GM18519 (cell line): ENCODE results near the gene NDUFS7.

Experiments
- ATAC-seq: cut with Tn5 transposase; IDR thresholded peaks from one replicate; pipeline ENCODE4 v1.9.1; 2021; ENCODE audit warnings: mild to moderate bottlenecking, moderate library complexity; ENCODE audit not compliant: unreplicated experiment, low FRiP score

The NDUFS7 gene

DNA sequence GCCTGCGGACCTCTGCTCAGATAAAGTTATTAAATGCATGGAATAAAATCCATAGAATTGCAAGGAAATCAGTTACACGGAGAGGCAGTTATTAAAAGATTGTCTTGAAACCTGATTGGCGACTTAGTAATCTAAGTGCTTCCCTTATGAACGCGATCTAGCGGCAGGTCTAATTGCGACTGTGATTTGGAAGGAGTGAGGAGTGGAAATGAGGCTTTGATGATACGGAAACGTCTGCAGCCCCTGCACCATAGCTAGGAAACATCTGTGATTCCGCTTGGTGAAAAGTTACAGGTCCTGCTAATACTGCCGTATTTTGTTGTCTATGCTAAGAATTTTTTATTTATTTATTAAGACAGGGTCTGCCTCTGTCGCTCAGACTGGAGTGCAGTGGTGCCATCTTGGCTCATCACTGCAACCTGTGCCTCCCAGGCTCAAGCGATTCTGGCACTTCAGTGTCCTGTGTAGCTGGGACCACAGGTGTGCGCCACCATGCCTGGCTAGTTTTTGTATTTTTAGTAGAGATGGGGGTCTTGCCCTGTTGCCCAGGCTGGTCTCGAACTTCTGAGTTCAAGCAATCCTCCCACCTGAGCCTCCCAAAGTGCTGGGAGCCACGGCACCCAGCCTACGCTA lies 887 bp downstream of the NDUFS7 start:
- no peak for ATAC-seq

DNA sequence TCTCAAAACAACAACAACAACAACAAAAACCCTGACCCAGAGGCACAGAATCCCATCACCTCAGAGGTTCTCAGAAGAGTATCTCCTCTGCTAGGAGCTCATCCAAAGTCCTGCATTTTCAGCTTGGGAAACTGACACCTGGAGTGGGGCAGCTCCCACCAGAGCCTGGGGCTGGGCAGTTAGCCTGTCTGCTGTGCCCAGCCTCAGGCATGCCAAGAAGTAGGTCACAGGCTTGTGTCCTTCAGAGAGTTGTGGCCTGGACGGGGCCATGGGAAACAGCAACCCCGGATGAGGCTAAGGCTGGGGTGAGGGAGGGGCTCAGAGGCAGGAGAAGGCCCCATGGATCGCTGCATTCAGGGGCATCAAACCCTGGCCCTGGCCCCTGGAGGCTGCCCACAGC lies 2.1 kb downstream of the NDUFS7 start:
- ATAC-seq, result no peak

DNA sequence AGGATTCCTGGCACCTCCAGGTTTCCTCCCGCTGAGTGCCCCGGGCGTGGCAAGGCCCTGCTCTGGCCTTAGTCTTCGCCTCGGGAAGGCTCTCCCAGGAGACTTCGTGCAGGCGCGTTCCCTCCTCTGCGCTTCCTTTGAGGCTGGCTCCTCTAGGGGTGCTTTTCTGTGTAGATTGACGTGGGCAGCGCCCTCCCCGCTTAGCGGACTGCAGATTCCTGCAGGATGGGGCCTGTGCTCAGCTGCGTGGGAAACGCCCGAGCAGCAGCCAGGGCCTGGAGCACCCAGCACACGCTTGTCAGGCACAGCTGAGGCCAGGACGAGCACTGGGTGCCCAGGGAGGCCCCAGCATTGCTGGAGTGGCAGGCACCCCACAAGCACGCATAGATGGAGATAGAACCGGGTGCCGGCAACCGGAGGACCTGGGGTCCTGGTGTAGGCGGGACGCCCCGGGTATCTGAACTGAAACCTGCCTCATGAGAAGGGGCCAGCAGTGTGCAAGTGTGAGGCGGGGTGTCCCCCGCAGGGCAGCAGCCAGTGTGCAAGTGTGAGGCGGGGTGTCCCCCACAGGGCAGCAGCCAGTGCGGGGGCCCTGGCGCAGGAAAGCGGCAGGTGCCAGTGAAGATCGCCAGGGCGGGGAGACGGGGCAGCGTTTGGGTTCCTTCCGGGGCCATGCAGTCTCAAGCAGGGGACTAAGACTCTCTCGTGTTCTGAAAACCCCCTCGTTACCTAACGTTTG lies 3.4 kb downstream of the NDUFS7 start:
- no peak for ATAC-seq

DNA sequence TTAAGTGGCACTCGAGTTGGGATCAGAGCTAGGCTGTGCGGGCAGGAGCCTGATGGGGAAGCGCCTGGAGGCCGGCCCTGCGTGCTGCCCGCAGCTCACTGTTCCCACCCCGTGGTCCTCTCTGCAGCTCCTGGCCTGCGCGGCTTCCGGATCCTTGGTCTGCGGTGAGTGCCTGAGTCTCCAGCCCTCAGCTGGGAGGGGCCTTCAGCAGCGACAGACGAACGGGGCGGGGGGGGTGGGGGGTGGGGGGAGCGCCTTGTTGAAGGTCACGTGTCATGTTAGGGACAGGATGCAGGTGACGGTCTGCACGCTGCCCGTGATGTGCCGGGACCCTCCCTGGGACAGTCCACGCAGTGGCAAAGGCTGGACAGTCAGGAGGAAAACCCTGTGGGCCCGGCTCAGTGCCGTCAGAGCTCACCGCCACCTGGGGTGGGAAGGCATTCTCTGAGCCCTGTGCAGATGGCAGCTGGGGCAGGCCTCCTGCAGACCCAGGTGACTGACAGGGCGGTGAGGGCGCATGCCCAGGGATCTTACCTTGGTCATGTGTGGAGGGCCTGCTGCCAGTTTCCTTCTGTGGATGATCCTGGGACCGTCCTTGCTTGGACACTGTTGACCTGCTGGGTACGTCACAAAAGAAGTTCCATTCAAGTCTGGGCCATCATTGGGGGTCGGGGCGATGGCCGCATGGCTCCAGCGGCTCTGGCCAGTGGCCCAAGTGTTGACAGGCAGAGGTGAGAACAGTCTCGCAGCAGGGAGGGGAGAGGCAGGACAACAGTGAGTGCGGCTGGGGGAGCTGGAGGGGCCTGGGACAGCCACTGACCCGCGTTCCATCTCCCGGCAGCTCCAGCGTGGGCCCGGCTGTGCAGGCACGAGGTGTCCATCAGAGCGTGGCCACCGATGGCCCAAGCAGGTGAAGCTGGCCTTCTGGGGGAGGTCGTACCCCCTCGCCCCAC lies 4.3 kb downstream of the NDUFS7 start:
- no peak for ATAC-seq

DNA sequence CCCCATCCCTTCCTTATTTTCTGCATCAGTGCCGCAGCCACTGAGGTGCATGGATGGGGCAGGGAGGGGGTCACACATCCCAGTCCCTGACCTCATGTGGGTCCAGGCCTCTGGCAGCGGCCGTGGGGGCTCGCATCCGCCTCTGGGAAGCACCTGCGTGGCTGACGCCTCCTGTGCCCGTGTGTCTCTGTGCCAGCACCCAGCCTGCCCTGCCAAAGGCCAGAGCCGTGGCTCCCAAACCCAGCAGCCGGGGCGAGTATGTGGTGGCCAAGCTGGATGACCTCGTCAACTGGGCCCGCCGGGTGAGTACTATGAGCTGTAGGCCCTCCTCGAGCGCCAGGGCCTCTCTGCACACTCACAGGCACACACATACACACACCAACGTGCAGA lies 4.9 kb downstream of the NDUFS7 start:
- ATAC-seq, result no peak

DNA sequence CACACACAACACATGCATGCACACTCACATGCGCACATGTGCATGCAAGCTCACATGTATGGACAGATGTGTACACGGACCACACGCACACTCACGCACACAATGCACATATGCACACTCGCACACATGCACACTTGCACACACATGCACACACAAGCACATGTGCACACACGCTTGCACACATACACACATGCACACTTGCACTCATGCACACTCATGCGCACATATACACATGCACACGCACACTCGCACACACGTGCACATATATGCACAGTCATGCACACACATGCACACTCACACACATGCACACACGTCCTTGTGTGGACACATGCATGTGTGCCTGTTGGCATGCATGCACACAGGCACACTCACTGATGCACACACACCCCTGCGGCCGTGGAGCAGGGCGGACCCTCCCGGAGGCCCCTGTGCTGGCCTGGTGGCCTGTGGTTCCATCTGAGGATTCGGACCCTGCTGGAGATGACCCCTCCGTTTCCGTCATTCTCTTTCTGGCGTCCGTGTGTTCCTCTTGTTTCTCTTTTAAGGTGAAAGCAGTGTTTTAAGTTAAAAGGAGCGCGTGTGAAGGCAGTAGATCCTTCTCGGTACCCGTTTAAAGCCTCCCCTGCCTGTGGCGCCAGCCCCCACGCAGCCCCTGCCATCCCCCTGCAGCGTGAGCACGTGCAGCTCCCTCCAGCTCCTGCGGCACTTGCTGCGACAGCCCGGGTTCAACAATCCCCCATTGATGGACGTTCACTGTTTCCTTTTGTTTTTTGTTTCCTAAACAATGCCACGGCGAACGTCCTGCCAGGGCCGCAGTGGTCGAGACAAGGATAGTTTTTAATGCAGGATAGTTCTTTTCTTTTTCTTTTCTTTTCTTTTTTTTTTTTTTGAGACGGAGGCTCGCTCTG lies 5.6 kb downstream of the NDUFS7 start:
- no peak for ATAC-seq

DNA sequence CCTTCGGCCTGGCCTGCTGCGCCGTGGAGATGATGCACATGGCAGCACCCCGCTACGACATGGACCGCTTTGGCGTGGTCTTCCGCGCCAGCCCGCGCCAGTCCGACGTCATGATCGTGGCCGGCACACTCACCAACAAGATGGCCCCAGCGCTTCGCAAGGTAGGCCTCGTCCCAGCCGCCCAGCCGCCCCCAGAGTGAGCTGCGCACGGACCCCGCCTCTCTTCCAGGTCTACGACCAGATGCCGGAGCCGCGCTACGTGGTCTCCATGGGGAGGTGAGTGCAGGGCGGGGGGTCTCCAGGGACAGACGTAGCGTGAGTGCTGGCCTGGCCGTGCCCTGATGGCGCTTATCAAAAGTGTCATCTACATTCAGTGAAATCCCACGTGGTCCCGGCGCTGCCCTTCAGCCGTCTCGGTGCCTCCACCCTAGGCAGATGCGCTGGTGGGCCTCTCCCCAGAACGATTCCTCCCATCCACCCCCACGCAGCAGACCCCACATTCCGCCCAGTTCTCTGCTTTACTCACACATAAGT lies 7.2 kb downstream of the NDUFS7 start:
- no peak for ATAC-seq

DNA sequence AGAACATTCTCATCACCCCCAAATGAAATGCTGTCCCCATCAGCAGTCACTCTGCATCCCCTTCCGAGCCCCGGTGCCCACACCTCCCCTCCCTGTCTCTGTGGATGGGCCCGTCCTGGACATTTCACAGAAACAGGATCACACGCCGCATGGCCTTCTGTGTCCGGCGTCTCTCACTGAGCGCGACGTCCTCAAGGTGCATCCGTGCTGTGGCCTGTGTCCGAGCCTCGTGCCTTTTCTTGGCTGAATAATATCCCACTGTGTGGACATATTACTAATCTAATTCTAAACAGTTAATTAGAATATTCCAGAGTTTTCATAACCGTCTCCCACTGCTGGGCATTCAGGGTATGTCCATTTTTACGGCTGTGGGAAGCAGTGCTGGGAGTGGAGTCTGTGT lies 8.7 kb downstream of the NDUFS7 start:
- no peak for ATAC-seq

DNA sequence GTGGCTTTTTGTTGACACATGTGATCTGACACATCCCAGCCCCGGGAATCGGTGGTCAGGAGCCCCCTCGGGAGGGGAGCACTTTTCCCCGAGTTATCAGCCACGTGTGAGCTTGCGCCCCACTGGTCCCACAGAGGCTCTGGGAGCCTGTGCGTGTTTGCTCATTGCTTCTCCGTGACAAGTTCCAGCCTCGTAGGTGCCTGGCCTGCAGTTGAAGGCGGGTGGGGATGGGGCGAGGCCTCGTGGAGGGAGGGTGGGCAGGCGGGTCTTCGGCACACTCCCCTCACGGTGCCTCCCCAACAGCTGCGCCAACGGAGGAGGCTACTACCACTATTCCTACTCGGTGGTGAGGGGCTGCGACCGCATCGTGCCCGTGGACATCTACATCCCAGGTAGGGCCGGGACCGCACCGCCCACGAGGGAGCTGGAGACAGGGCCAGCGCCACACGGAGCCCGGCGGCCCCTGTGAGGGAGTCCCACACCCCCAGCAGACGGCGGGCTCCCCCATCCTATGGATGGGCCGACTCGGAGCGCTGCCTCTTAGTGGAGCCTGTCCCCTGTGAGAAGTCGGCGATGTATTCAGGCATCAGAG lies 9.3 kb downstream of the NDUFS7 start:
- ATAC-seq, result no peak

DNA sequence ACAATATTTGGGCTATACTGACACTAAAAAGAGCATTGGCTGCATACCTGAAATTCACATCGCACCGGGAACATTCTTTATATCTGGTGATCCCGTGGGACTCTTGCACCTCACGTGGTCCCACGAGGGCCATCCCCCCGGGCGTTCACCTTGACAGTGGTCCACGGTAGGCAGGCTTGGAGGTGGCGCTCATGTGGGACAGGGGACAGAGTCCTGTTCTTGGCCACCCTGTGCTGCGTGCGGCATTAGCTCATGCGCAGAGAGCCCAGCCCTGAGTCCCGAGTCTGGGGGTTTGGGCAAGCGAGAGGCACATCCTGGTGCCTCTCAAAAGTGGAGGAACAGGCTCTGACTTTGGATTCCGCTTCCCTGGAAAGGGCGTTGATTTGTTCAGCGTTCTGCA lies 10.1 kb downstream of the NDUFS7 start:
- ATAC-seq, result no peak

DNA sequence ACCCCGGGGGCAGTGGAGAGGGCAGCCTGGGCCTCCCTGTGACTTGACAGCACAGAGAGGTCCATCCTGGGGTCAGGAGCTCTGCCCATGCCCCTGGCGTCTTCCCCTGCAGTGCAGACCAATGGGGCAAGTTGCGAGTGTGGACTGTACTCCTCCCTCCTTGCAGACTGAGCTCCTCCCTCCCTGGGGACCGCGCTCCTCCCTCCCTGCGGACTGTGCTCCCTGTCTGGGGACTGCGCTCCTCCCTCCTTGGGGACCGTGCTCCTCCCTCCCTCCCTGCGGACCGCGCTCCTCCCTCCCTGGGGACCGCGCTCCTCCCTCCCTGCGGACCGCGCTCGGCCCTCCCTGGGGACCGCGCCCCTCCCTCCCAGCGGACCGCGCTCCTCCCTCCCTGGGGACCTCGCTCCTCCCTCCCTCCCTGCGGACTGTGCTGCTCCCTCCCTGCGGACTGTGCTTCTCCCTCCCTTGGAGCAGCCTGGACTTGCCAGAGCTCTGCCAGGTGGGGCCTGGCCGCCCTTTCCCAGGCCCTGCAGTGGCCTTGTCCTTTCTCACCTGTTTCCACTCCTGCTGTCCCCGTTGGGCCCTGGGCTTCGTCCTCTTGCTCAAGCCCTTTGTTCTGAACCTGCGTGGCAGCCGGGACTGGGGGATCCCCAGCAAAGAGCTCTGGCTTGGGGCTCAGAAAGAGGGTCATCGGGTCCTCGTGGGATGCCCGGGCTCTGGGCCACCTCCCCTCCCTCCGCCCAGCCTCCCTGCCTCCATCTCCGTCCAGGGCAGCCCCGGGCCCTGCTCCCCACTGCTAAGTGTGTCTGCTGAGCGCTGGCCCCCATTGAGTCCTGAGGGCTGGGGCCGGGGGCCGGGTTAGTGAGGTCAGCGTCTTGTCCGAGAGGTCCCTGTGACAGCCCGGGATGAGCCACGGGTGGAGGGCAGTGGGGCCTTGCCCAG lies 10.8 kb downstream of the NDUFS7 start:
- no peak for ATAC-seq

DNA sequence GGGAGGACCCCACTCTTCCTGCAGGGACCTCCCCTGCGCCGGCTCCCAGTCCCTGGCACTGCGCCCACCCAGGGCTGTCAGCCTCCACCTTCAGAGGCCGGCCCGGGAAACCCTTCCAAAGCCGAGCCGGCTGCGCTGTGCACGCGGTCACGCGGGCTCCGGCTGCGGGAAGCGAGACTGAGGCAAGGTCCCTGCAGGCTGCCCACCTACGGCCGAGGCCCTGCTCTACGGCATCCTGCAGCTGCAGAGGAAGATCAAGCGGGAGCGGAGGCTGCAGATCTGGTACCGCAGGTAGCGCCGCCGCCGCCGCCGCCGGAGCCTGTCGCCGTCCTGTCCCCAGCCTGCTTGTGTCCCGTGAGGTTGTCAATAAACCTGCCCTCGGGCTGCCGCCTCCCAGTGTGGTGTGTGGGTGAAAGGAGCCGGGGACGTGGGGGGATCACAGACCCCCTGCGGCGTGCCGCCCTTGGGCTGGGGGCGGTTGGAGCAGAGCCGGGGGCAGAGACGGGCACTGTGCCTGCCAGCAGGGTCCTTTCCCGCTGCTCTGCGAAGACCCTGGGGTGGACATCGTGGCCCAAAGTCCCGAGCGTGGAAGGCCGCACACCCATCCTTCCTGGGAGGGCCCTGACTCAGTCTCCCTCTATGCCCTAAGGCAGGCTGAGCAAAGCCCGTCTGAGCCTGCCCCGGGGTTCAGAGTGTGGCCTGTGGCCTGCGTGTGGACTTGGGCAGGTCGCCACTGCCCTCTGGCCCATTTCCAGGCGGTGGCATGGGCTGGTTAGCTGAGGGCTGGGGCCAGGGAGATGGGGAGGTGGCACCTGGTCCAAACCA lies 11.7 kb downstream of the NDUFS7 start:
- no peak for ATAC-seq

DNA sequence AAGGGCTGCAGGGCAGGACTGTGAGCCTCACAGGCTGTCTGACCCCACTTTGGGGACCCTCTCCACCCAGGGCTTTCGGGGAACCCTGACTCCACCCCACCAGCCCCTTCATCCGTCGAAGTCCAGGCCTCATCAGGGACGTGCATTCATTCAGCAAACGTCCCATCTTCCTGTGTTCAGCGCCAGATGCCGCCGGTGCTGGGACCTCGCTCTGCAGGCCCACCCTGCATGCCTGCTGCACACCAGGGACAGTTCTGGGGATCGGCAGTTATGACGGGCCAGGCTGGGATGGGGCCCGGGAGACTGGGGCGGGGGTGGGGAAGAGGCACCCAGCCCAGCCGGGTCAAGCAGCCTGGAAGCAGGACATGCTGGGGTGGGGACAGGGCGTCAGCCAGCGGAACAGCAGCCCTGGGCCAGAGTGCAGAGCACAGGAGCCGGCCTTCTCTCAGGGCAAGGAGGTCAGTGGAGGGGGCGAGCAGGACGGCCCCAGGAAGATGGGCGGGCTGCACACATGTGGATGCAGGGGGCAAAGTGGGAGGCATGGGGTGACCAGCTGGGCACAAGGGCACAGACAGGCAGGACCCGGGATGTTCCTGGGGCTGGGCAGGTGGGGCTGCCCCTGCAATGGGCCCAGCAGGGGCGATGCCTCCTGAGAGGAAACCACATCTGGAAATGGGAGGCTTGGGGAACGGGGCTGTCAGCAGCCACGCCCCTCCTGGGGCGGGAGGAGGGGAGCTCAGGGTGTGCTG lies 12.5 kb downstream of the NDUFS7 start:
- no peak for ATAC-seq

DNA sequence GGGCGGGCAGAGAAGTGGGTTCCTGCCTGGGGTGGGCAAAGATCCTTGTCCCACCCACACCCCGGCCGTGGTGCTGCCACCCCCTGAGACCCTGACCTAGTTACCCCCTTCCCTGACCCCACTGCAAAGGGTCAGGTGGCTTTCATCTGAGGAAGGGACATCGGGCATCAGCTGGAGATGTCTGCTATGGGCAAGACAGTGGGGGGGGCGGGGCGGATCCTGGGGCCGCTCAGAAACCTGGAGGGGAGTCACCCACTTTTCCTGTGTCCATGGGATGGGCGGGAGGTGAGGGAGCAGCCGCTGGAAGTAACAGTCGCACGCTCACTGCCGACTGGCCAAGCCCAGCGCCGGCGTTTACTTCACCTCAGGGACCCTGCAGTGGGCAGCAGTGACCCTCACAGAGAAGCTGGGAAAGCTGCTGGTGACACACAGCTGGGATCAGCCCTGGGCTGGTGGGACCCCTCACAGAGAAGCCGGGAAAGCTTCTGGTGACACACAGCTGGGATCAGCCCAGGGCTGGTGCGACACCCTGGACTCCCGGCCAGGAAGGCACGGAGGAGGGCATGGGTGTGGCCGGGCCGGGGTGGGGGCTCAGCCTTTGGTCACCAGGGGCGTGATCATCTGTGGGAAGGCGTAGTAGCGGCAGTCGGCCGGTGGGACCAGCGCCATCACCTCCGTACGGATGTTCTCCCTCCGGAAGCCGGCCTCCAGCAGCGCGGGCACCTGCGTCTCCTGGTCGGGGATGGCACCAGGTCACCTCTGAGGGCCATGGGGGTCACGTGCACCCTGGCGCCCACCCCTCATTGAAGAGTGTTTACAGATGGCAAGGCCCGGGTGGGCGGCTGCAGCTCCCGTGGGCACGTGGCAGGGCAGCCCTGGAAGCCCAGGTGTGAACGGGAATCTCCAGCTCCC lies 13.3 kb downstream of the NDUFS7 start:
- ATAC-seq, result no peak

DNA sequence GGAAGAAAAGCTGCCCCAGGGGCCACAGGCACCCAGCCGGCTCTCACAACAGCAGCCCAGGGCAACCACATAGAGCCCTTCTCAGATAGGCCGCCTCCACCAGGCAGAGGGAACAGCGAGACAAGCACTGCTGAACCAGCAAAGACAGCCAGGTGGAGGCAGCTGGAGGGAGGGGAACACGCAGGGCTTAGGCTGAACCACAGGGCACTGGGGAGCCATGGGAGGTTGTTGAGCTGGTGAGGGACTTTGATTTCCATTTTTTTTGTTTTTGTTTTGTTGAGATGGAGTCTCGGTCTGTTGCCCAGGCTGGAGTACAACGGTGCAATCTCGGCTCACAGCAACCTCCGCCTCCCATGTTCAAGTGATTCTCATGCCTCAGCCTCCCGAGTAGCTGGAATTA lies 14.1 kb downstream of the NDUFS7 start:
- no peak for ATAC-seq

DNA sequence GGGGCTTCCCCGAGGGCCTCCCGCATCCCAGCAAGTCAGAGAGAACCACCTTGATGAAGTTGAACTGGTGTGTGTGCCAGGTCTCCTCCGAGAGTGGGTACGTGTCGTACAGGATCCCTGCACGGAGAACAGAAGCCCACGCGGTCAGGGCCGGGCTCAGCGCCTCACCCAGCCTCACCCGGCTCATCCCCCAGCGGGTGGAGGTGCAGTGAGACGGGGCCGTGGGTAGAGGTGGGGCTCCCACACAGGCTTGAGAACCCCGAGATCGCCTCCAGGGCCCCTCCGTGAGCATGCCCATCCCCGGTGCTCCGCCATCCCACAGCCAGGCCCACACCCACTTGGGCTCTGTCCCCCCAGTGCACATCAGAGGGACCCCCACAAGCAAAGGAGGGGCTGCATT lies 15.4 kb downstream of the NDUFS7 start:
- ATAC-seq, result no peak
